UCSD-AML1 (cell line): ENCODE data around the gene GABRD.
"Not testable (repeated sequence)": the region's sequence is repeated elsewhere in the genome, so short reads cannot be mapped to it uniquely, and the experiment has no call there.

Source experiments
- DNase-seq: peaks from one replicate; lab custom pipeline; 2025; ENCODE audit not compliant: unreplicated experiment; lab: John Stamatoyannopoulos, UW

GABRD gene, protein sequence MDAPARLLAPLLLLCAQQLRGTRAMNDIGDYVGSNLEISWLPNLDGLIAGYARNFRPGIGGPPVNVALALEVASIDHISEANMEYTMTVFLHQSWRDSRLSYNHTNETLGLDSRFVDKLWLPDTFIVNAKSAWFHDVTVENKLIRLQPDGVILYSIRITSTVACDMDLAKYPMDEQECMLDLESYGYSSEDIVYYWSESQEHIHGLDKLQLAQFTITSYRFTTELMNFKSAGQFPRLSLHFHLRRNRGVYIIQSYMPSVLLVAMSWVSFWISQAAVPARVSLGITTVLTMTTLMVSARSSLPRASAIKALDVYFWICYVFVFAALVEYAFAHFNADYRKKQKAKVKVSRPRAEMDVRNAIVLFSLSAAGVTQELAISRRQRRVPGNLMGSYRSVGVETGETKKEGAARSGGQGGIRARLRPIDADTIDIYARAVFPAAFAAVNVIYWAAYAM

DNA sequence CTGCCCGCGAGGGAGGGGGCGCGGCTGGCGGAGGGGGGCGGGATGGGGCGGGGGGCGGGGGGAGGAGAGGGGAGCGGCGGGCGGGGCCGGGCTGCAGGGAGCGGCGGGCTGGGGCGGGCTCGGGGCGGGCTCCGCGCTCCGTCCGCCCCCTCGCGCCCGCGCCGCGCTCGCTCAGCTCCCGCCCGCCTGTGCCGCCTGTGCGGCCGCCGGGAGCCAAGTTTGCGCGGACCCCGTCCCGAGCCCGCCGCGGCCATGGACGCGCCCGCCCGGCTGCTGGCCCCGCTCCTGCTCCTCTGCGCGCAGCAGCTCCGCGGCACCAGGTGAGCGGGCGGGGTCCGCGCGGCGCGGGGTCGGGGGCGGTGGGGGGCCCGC, at the start of gene GABRD:
Gene GABRD, plus strand, starts transcription at position 174 of the 372 bp plus-strand sequence. Its CDS starts 79 bp downstream, at position 253.
- no peak for DNase-seq

DNA sequence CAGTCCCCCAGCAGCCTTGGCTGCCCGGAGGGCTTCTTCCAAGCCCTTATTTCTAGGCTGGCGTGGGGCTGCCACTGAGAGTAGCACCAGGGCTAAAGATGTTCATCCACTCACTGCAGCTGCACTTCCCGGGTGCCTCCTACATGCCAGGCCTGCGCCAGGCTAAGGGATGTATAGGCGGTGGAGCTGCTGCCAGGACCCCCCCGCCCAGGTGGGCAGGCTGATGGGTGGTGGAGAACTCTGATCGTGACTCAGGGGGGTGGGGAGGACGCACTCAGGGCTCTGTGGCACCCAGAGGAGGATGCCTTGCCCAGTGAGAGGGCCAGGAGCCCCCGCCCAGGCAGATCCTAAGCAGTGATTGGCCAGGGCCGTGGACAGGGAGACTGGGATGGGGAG, 49.6 kb upstream of the GABRD start:
- DNase-seq: no peak

GRCh38 chr1:1969953-1970716, 49.0 kb upstream of the GABRD start:
- DNase-seq: no peak

GRCh38 chr1:1971017-1971416, 48.1 kb upstream of the GABRD start:
- no peak for DNase-seq

DNA sequence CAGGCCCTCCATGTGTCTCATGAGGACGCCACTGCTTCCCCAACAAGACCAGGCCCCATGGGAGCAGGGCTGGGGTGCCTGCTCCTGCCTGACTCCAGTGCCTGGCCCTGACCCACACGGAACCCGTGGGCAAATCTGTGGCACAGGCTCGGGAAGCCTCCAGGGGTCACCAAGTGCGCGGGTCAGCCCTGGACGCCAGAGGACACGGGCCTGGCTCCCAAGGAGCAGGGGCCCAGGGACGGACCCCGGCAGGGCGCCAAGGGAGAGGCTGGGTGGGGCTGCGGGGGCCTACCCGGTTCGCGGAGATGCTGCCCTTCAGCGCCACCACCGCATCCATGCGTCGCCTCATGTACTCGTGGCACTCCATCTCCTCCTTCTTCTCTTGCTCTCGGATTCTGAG, 47.5 kb upstream of the GABRD start:
- no peak for DNase-seq

GRCh38 chr1:1972976-1973715, 46.0 kb upstream of the GABRD start:
- DNase-seq: no peak

GRCh38 chr1:1973716-1974642, 45.2 kb upstream of the GABRD start:
- DNase-seq: no peak

DNA sequence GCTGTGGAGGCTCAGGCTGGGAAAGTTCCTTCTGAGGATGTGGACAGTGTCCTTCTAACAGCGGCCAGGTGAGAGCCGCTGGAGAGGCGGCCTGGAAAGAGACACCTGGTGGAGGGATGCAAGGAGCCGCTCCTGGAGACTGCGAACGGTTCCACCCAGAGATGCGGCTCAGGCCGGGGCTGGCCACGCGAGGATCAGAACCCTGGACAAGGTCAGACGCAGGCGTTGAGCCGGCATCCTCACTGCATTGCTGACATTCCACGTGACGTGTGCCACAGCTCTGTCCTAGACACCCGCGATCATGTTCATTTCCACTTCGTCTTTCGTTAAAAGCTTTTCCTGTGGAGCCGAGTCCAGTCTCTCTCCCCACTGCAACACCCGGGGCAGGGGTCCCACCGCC, 44.3 kb upstream of the GABRD start:
- no peak for DNase-seq

DNA sequence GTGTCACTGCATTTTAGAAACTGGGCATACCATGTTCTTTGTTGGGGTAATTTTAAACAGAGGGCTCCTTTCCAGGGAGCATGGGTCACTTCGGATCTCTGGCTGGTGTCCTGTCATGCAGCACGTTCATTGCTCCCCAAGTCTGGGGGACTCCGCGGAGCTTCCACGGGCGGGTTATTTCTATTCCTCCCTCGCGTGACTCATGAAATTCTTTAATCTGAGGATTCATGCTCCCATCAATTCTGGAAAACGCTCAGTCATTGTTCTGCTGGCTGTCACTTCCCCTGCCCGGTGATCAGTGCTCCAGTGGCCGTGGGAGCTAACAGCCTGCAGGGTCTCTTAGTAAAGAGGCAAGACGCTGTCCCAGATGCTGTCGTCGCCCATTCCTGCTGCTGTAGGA, 43.6 kb upstream of the GABRD start:
- DNase-seq: no peak

DNA sequence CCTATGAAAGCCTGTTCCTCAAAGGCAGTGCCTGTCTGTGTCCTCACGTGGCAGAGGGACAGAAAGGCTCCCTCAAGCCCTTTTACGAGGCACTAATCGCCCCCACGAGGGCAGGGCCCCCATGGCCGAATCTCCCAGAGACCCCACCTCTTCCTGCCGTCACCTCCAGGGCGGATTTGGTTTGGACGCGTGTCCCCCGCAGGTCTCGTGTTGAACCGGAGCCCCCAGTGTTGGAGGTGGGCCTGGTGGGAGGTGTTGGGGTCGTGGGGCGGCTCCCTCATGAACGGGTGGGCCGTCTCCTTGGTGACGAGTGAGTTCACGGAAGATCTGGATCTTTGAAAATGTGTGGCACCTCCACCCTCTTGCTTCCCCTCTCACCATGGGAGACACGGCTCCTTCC, 43.1 kb upstream of the GABRD start:
- no peak for DNase-seq

- no peak for DNase-seq
Measured at GRCh38 chr1:1978108-1978507, 41.0 kb upstream of the GABRD start.

DNA sequence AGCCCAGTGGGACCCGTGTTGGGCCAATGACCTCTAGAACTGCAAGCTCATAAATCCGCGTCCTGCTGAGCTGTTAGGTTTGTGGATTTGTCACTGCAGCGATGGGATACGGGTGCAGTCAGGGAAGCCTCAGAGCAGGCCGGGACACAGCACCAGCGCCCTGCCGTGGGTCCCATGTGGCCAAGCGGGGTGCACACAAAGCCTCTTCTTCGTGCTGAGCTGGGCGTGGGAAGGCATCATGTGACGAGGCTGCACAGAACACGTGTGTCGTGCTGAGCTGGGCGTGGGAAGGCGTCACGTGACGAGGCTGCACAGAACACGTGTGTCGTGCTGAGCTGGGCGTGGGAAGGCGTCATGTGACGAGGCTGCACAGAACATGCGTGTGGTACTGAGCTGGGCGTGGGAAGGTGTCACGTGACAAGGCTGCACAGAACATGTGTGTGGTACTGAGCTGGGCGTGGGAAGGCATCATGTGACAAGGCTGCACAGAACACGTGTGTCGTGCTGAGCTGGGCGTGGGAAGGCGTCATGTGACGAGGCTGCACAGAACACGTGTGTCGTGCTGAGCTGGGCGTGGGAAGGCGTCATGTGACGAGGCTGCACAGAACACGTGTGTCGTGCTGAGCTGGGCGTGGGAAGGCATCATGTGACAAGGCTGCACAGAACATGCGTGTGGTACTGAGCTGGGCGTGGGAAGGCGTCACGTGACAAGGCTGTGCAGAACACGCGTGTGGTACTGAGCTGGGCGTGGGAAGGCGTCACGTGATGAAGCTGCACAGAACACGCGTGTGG, 40.3 kb upstream of the GABRD start:
- DNase-seq: not testable (repeated sequence)

DNA sequence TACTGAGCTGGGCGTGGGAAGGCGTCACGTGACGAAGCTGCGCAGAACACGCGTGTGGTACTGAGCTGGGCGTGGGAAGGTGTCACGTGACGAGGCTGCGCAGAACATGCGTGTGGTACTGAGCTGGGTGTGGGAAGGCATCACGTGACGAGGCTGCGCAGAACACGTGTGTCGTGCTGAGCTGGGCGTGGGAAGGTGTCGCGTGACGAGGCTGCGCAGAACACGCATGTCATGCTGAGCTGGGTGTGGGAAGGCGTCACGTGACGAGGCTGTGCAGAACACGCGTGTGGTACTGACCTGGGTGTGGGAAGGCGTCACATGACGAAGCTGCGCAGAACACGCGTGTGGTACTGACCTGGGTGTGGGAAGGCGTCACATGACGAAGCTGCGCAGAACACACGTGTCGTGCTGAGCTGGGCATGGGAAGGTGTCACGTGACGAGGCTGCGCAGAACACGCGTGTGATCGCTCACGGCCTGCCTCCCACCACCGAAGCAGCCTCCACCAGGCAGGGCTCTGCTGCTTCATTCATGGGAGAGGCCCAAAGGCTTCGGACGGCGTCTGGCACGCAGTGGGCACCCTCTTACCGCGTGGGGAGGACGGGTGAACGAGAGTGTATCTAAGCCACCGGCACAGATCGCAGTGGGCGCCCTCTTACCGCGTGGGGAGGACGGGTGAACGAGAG, 39.5 kb upstream of the GABRD start:
- DNase-seq: no peak

DNA sequence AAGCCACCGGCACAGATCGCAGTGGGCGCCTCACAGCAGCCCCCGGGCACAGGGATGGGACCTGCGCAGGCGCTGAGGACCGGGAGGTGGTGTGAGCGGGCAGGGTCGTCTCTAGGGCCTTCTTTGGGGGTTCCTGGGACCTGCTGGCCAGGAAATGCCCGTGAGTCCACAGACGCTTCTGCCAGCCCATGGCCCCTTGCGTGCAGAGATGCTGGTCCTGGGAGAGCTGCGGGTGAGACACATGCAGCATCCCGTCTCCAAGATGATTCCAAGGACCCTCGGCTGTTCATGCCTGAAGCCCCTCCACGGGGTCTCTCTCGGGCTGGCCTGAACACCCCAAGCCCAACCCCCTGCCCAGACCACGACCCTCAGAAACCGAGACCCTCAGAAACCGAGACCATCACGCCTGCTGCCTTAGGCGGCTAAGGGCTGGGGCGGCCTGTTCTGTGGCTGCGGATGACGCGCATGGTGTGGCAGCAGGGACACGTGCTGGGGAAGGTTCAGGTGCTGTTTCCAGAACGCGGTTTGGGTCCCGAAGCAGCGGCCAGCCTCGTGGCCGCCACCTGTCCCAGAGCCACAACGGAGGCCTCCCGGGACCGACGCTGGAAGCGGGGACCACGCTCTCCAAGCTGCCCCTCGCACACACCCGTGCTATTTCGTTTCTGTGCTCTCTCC, 38.5 kb upstream of the GABRD start:
- no peak for DNase-seq

DNA sequence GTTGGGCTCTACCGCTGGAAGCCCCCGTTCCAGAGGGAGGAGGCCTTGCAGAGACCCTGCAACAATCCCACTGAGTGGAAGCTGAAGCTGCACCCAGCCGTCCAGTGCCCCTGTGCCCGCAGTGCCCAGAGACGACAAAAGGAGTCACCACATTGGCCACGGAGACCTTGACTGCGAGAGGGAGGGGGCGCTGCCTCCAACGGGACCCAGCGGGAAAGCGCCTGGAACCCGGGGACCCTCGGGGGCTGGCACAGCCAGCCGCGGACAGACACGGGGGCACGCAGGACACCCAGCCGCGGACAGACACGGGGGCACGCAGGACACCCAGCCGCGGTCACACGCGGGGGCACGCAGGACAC, 38.0 kb upstream of the GABRD start:
- DNase-seq: no peak

GRCh38 chr1:1981631-1982327, 37.4 kb upstream of the GABRD start:
- not testable (repeated sequence) for DNase-seq

- DNase-seq: no peak
Measured at GRCh38 chr1:1982379-1983232, 36.5 kb upstream of the GABRD start.
